Small intestine (tissue), 7 donors: ENCODE results near the gene OSBPL5. TPM values are rescaled to one million over a fixed set of nuclear protein-coding genes. Genes with fewer than 3 reads are reported as not detected.
A peak's percentile ranks its signal among the peaks of the same experiment; 100 is the strongest.

Source experiments
- DNase-seq, 2 donors: peaks; one replicate each; pipeline versions ENCODE4 v3.0.0 to v3.0.0-alpha.2; 2013
- FAIRE-seq: peaks from 2 replicates; lab custom pipeline; 2012; peaks lifted over from hg19 to GRCh38; lab: Jason Lieb, UNC
- H3K27ac ChIP-seq, 3 donors: one replicate each; pipeline ENCODE4 v1.5.1; 2013; ENCODE audit warnings: low read length in 2 of 3, mild to moderate bottlenecking in 2 of 3, control low read depth in 1 of 3, inconsistent platforms in 1 of 3, low read depth in 1 of 3, moderate library complexity in 1 of 3
- H3K27me3 ChIP-seq, 3 donors: one replicate each; pipeline ENCODE4 v1.6.1; 2013; ENCODE audit warnings: low read length in 3 of 3, inconsistent platforms in 1 of 3; ENCODE audit not compliant: control insufficient read depth in 3 of 3, insufficient read depth in 3 of 3
- H3K36me3 ChIP-seq, 3 donors: one replicate each; pipeline ENCODE4 v1.6.1; 2013; ENCODE audit warnings: low read length in 3 of 3, inconsistent platforms in 1 of 3, low read depth in 1 of 3, mild to moderate bottlenecking in 1 of 3, moderate library complexity in 1 of 3; ENCODE audit not compliant: control insufficient read depth in 3 of 3, insufficient read depth in 2 of 3
- H3K4me1 ChIP-seq, 3 donors: one replicate each; pipeline ENCODE4 v1.6.1; 2013; ENCODE audit warnings: low read length in 2 of 3, inconsistent platforms in 1 of 3, low read depth in 1 of 3, mild to moderate bottlenecking in 1 of 3, moderate library complexity in 1 of 3; ENCODE audit not compliant: control insufficient read depth in 3 of 3, insufficient read depth in 2 of 3
- H3K4me3 ChIP-seq, 3 donors: one replicate each; pipeline ENCODE4 v1.5.1; 2013; ENCODE audit warnings: low read length in 3 of 3, control low read depth in 1 of 3, inconsistent platforms in 1 of 3, low read depth in 1 of 3, mild to moderate bottlenecking in 1 of 3, moderate library complexity in 1 of 3
- H3K9me3 ChIP-seq, 2 donors: one replicate each; pipeline ENCODE4 v1.6.1; 2013; ENCODE audit warnings: low read depth in 1 of 2, low read length in 1 of 2; ENCODE audit not compliant: control insufficient read depth in 2 of 2, insufficient read depth in 1 of 2
- WGBS, 3 donors: extraction: QIAGEN DNeasy Blood & Tissue Kit; methylation state at CpG; one replicate each; pipeline ENCODE4 v1.1.7; 2013; 5-methylcytosine and 5-hydroxymethylcytosine counted together
- polyA plus RNA-seq, 4 donors: library from polyadenylated mRNA; stranded (reverse) in 3 of 4; unstranded in 1 of 4; fragments of 200-250 nt in 3 of 4; fragments of 120-200 nt in 1 of 4; gene quantifications; one replicate each; pipeline versions ENCODE4 v1.2.1 to v1.2.3, GENCODE V29; 2013
- donor health status: healthy with polysubstance abuse.
- donor health status: control.
- donor health status: control.
- donor health status: Bipolar disorder and iron deficiency.
- donor health status: healthy.

Gene OSBPL5
- polyA plus RNA-seq, 4 donors, result 1.6 to 16.3 (median 7.9) TPM

DNA sequence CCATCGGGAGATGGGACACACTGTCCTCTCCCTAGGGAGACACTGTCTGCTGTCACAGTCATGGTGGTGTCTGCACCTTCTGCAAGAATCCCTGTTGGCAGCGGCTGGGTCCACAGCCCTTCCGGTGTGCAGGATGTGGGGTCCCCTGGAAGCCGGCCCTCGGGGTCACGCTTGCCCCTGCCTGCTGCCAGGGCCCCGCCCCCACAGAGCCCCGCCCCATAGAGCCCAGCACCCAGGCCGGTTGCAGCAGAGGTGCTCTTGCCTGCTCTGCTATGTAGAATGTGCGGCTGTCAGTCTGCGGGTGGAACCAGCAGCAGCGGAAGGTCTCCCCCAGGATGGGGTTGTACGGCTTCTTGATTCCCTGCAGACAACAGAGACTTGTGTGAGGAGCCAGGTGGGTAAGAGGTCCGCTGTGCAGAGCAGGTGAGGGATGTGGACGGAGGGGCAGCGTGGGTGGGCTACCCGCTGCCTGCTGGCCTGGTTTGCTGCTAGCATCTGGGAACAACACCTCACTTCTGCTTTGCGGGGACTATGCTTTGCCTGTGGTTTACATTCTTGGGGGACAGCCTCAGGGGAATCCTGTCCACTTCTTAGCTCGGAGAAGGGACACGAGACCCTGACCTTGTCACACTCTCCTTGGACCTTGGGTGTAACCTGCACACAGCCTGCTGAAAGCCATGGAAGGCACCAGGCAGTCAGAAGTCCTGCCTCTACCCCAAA is 63.0 kb downstream of the OSBPL5 start:
- no peak for DNase-seq
- no peaks in the 10 kb centered on the region for H3K27me3 ChIP-seq
- no peak overlapping the region for H3K4me3 ChIP-seq
- 83 to 90% (median 85%) methylated on average over 20 of the region's 20 CpGs for WGBS, 3 donors
- no peaks in the 10 kb centered on the region for H3K4me1 ChIP-seq
- H3K27ac ChIP-seq, result no peak overlapping the region
- no peak for FAIRE-seq
- no peaks in the 10 kb centered on the region for H3K9me3 ChIP-seq
- H3K36me3 ChIP-seq, result peaks cover 0 to 62% (median 0%) of the 10 kb centered on the region in 3 donors

DNA sequence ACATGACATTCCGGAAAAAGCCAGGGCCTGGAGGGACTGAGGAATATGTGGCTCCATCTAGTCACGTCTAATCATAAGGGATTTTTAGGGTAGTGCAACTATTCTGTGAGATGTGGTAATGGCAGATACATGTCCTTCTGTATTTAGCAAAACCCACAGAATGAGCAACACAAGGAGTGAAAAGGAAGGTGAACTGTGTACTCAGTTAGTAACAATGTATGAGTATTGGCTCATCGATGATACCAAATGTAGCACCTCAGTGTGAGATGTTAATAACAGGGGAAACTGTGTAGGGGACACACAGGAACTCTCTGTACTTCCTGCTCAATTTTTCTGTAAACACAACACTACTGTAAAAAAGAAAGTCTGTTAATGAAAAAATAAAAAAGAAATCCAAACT is 65.9 kb downstream of the OSBPL5 start:
- FAIRE-seq (no peak), DNase-seq (no peak)
- no peaks in the 10 kb centered on the region for H3K4me1 ChIP-seq
- H3K9me3 ChIP-seq, result no peaks in the 10 kb centered on the region
- no peaks in the 10 kb centered on the region for H3K27me3 ChIP-seq
- no peak overlapping the region for H3K4me3 ChIP-seq
- WGBS, 3 donors, result 82 to 90% (median 82%) methylated on average over 3 of the region's 3 CpGs
- no peak overlapping the region for H3K27ac ChIP-seq
- H3K36me3 ChIP-seq, result peaks cover 0 to 49% (median 0%) of the 10 kb centered on the region in 3 donors

DNA sequence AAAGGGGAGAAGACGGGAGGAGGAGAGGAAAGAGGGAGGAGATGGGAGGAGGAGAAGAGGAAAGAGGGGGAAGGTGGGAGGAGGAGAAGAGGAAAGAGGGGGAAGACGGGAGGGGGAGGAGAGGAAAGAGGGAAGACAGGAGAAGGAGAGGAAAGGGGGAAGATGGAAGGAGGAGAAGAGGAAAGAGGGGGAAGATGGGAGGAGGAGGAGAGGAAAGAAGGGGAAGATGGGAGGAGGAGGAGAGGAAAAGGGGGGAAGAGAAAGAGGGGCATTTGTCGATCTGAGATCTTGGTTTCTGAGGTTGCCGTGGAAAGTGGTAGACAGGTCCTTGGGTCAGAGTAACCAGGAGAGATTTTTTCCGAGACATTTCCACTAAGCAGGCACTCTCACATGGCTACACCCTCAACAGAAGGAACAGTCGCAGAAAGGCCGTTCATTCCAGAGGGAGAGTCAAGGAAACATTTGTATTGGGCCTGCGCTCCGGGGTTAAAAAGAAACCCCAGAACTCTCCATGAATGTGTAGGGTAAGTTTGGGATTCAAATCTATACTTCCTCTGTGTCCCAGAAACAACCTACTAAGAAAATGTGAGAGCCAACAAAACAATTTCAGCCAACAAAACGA is 68.1 kb downstream of the OSBPL5 start:
- 82 to 87% (median 87%) methylated on average over 10 of the region's 10 CpGs for WGBS, 3 donors
- FAIRE-seq (no peak), DNase-seq (no peak)
- Histone ChIP-seq H3K36me3 (peaks cover 0 to 56% (median 0%) of the 10 kb centered on the region in 3 donors), H3K27ac (no peak overlapping the region), H3K4me1 (no peaks in the 10 kb centered on the region), H3K27me3 (no peaks in the 10 kb centered on the region), H3K4me3 (no peak overlapping the region), H3K9me3 (no peaks in the 10 kb centered on the region)

GRCh38 chr11:3095712-3096361 is 69.3 kb downstream of the OSBPL5 start:
- WGBS, 3 donors, result 60 to 78% (median 75%) methylated on average over 15 of the region's 15 CpGs
- no peak overlapping the region for H3K4me3 ChIP-seq
- no peaks in the 10 kb centered on the region for H3K27me3 ChIP-seq
- DNase-seq (peak; percentile 8 to 30), FAIRE-seq (no peak)
- peak overlapping the region in 2 of 3 donors; percentile 23 to 65 for H3K27ac ChIP-seq
- no peaks in the 10 kb centered on the region for H3K9me3 ChIP-seq
- H3K36me3 ChIP-seq, result peaks cover 0 to 57% (median 0%) of the 10 kb centered on the region in 3 donors
- no peaks in the 10 kb centered on the region for H3K4me1 ChIP-seq

DNA sequence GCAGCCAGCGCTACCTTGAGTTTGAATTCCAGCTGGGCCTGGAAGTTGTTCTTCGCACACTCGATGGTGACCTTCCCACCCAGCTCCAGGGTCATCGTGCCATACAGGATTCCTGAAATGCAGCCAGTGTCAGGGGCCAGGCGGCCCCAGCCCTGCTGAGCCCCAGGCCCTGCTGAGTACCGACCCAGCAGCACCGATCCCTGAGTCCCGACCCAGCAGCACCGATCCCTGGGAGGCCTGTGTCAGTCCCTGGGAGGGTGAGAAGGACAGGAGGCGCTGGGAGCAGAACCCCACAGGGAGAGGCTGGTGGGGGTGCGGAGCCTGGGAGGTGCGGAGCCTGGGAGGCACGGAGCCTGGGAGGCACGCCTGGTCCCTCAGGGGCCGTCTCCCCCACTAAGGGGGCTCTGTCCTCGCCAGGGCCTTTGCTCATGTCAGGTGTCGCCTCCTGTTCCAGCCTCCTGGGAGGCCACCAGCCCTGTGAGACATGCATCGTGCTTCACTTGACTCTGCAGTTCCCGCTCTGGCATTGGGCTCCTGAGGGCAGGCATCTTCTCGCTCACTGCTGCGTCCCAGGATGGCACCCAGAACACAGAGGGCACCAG is 70.8 kb downstream of the OSBPL5 start:
- H3K9me3 ChIP-seq, result no peaks in the 10 kb centered on the region
- H3K36me3 ChIP-seq, result peaks cover 0 to 59% (median 0%) of the 10 kb centered on the region in 3 donors
- no peak overlapping the region for H3K27ac ChIP-seq
- DNase-seq (no peak), FAIRE-seq (no peak)
- no peak overlapping the region for H3K4me3 ChIP-seq
- 87 to 92% (median 90%) methylated on average over 18 to 21 of the region's 21 CpGs for WGBS, 3 donors
- no peaks in the 10 kb centered on the region for H3K4me1 ChIP-seq
- H3K27me3 ChIP-seq, result no peaks in the 10 kb centered on the region

GRCh38 chr11:3093281-3094191 is 71.6 kb downstream of the OSBPL5 start:
- no peak overlapping the region for H3K4me3 ChIP-seq
- H3K27ac ChIP-seq, result no peak overlapping the region
- H3K9me3 ChIP-seq, result no peaks in the 10 kb centered on the region
- no peaks in the 10 kb centered on the region for H3K4me1 ChIP-seq
- WGBS, 3 donors, result 81 to 87% (median 86%) methylated on average over 33 to 36 of the region's 36 CpGs
- DNase-seq (no peak), FAIRE-seq (no peak)
- H3K36me3 ChIP-seq, result peaks cover 0 to 64% (median 0%) of the 10 kb centered on the region in 3 donors
- no peaks in the 10 kb centered on the region for H3K27me3 ChIP-seq

- peaks cover 0 to 71% (median 0%) of the 10 kb centered on the region in 3 donors for H3K36me3 ChIP-seq
- FAIRE-seq (no peak), DNase-seq (no peak)
- no peak overlapping the region for H3K27ac ChIP-seq
- WGBS, 3 donors, result 90 to 93% (median 91%) methylated on average over 15 of the region's 15 CpGs
- H3K4me1 ChIP-seq, result no peaks in the 10 kb centered on the region
- no peaks in the 10 kb centered on the region for H3K9me3 ChIP-seq
- no peaks in the 10 kb centered on the region for H3K27me3 ChIP-seq
- H3K4me3 ChIP-seq, result no peak overlapping the region
These were observed 72.4 kb downstream of the OSBPL5 start for GRCh38 chr11:3092603-3093141.
